Measurements from ENCODE around the gene IL11RA. TPM values are rescaled to one million over a fixed set of nuclear protein-coding genes. Genes with fewer than 3 reads are reported as not detected.
A peak's percentile ranks its signal among the peaks of the same experiment; 100 is the strongest.

The IL11RA gene
- total and polyA plus RNA-seq, 3 donors from 2014 or later: 28.7 to 58.0 (median 39.8) TPM

DNA sequence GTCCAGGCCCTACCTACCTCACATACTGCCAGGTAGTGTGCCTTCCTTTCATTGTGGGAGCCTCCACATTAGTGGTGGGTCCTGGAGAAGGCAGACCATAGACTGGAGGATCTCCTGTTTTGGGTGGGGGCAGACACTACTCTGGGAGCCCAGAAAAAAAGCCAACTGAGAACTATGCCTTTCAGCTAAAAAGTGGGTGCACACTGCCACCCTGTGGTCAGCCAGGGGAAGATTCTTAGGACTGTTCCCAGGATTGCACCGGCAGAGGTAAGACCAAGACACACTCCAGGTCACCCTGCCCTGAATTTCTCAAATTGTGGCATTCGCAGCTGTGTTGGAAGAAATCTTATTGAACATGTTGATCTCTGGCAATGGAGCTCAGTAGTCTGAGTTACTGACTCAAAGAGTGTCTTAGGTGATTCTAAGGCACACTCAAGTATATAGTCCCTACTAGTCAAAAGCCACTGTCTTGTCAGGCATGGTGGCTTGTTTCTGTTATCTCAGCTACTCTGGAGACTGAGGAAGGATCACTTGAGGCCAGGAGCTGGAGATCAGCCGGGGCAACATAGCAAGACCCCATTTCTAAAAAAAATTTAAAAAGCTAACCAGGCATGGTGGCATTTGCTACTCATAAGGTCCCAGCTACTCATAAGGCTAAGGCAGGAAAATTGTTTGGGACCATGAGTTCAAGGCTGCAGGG, 18.0 kb upstream of the IL11RA start:
- Histone ChIP-seq H3K4me3 (no peak overlapping the region), H3K27ac (no peak overlapping the region), H3K4me1 (peaks cover 14% of the 10 kb centered on the region), H3K36me3 (ENCODE audit: low read depth, missing control alignments) (no peaks in the 10 kb centered on the region), H3K27me3 (no peaks in the 10 kb centered on the region), H3K9me3 (no peaks in the 10 kb centered on the region)
- WGBS, 2 donors: 28 to 43% methylated on average over 3 of the region's 3 CpGs
- DNase-seq: peak; percentile 73
- intact Hi-C loops (cut with DNase I; ENCODE audit: low total_unique reads): no loop called here
- TF ChIP-seq CTCF (IDR thresholded peaks at IDR 0.05) (peak; percentile 66 to 83 (median 73)), POLR2A (IDR thresholded peaks at IDR 0.05) (no peak)

GRCh38 chr9:34634551-34635248, 17.3 kb upstream of the IL11RA start:
- intact Hi-C loops (cut with DNase I; ENCODE audit: low total_unique reads): no loop called here
- Histone ChIP-seq H3K4me3 (no peak overlapping the region), H3K36me3 (ENCODE audit: low read depth, missing control alignments) (no peaks in the 10 kb centered on the region), H3K4me1 (peaks cover 11% of the 10 kb centered on the region), H3K27me3 (no peaks in the 10 kb centered on the region), H3K9me3 (no peaks in the 10 kb centered on the region), H3K27ac (no peak overlapping the region)
- no peak for DNase-seq
- 82 to 84% methylated on average over 3 of the region's 3 CpGs for WGBS, 2 donors
- no peak for TF ChIP-seq CTCF (IDR thresholded peaks at IDR 0.05)

GRCh38 chr9:34635556-34635955, 16.4 kb upstream of the IL11RA start:
- Histone ChIP-seq H3K9me3 (no peaks in the 10 kb centered on the region), H3K27ac (no peak overlapping the region), H3K36me3 (ENCODE audit: low read depth, missing control alignments) (no peaks in the 10 kb centered on the region), H3K27me3 (no peaks in the 10 kb centered on the region), H3K4me3 (no peak overlapping the region), H3K4me1 (peaks cover 11% of the 10 kb centered on the region)
- intact Hi-C loops (cut with DNase I; ENCODE audit: low total_unique reads): no loop called here
- no peak for DNase-seq
- 94% methylated on average over 14 of the region's 14 CpGs for WGBS, 2 donors
- TF ChIP-seq CTCF (IDR thresholded peaks at IDR 0.05): no peak
- no peak for TF ChIP-seq POLR2A (IDR thresholded peaks at IDR 0.05)

GRCh38 chr9:34636791-34637355, 15.1 kb upstream of the IL11RA start:
- Histone ChIP-seq H3K36me3 (ENCODE audit: low read depth, missing control alignments) (no peaks in the 10 kb centered on the region), H3K4me1 (peaks cover 11% of the 10 kb centered on the region), H3K4me3 (peak overlapping the region; percentile 74 to 78), H3K27ac (peak overlapping the region; percentile 65 to 83), H3K9me3 (no peaks in the 10 kb centered on the region), H3K27me3 (no peaks in the 10 kb centered on the region)
- DNase-seq: peak; percentile 60
- 10 to 18% methylated on average over 4 to 23 of the region's 23 CpGs for WGBS, 2 donors
- intact Hi-C loops (cut with DNase I; ENCODE audit: low total_unique reads): no loop called here
- TF ChIP-seq POLR2A (IDR thresholded peaks at IDR 0.05): no peak
- no peak for TF ChIP-seq CTCF (IDR thresholded peaks at IDR 0.05)
